Measurements from ENCODE around the gene NELFE.
"Not testable (repeated sequence)": the region's sequence is repeated elsewhere in the genome, so short reads cannot be mapped to it uniquely, and the experiment has no call there.

GRCh38 chr6:31980195-31980876, 21.6 kb upstream of the NELFE start:
- TF ChIP-seq, protein P1, sequence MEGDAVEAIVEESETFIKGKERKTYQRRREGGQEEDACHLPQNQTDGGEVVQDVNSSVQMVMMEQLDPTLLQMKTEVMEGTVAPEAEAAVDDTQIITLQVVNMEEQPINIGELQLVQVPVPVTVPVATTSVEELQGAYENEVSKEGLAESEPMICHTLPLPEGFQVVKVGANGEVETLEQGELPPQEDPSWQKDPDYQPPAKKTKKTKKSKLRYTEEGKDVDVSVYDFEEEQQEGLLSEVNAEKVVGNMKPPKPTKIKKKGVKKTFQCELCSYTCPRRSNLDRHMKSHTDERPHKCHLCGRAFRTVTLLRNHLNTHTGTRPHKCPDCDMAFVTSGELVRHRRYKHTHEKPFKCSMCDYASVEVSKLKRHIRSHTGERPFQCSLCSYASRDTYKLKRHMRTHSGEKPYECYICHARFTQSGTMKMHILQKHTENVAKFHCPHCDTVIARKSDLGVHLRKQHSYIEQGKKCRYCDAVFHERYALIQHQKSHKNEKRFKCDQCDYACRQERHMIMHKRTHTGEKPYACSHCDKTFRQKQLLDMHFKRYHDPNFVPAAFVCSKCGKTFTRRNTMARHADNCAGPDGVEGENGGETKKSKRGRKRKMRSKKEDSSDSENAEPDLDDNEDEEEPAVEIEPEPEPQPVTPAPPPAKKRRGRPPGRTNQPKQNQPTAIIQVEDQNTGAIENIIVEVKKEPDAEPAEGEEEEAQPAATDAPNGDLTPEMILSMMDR (IDR thresholded peaks at IDR 0.05) = not testable (repeated sequence)
- not testable (repeated sequence) for TF ChIP-seq POLR2A (IDR thresholded peaks at IDR 0.05)

All from esophagus squamous epithelium (tissue), 4 donors.